Skeletal muscle tissue (tissue), 4 donors: ENCODE data around the gene WNT1. TPM values are rescaled to one million over a fixed set of nuclear protein-coding genes. Genes with fewer than 3 reads are reported as not detected.
A peak's percentile ranks its signal among the peaks of the same experiment; 100 is the strongest.

ENCODE experiments used
- H3K27ac ChIP-seq: one replicate; pipeline ENCODE4 v1.7.0; 2013; ENCODE audit warnings: mild to moderate bottlenecking, low read depth, low read length, inconsistent platforms
- H3K27me3 ChIP-seq, 3 donors: one replicate each; pipeline ENCODE4 v1.7.0; 2013; ENCODE audit warnings: low read length in 3 of 3; ENCODE audit not compliant: control insufficient read depth in 3 of 3, insufficient read depth in 3 of 3
- H3K36me3 ChIP-seq, 3 donors: one replicate each; pipeline ENCODE4 v1.7.0; 2013; ENCODE audit warnings: low read length in 3 of 3; ENCODE audit not compliant: control insufficient read depth in 3 of 3, insufficient read depth in 3 of 3
- H3K4me1 ChIP-seq, 3 donors: one replicate each; pipeline ENCODE4 v1.7.0; 2013; ENCODE audit warnings: low read length in 3 of 3, mild to moderate bottlenecking in 3 of 3; ENCODE audit not compliant: control insufficient read depth in 3 of 3, insufficient read depth in 3 of 3
- H3K4me3 ChIP-seq, 3 donors: one replicate each; pipeline ENCODE4 v1.7.0; 2013; ENCODE audit warnings: low read length in 3 of 3
- H3K9ac ChIP-seq, 3 donors: one replicate each; pipeline ENCODE4 v1.7.0; 2013; ENCODE audit warnings: low read length in 3 of 3, mild to moderate bottlenecking in 3 of 3, moderate library complexity in 2 of 3, low read depth in 1 of 3
- H3K9me3 ChIP-seq, 3 donors: one replicate each; pipeline ENCODE4 v1.7.0; 2013; ENCODE audit warnings: low read length in 3 of 3; ENCODE audit not compliant: control insufficient read depth in 3 of 3
- total RNA-seq: library from RNA; depleted of rRNA; stranded (reverse); fragments of >200 nt; gene quantifications from one replicate; pipeline ENCODE4 v1.2.3, GENCODE V29; 2014
- donor health status: Osteomylitis.

WNT1 gene
- total RNA-seq, 1 donor from 2014 or later: not detected

DNA sequence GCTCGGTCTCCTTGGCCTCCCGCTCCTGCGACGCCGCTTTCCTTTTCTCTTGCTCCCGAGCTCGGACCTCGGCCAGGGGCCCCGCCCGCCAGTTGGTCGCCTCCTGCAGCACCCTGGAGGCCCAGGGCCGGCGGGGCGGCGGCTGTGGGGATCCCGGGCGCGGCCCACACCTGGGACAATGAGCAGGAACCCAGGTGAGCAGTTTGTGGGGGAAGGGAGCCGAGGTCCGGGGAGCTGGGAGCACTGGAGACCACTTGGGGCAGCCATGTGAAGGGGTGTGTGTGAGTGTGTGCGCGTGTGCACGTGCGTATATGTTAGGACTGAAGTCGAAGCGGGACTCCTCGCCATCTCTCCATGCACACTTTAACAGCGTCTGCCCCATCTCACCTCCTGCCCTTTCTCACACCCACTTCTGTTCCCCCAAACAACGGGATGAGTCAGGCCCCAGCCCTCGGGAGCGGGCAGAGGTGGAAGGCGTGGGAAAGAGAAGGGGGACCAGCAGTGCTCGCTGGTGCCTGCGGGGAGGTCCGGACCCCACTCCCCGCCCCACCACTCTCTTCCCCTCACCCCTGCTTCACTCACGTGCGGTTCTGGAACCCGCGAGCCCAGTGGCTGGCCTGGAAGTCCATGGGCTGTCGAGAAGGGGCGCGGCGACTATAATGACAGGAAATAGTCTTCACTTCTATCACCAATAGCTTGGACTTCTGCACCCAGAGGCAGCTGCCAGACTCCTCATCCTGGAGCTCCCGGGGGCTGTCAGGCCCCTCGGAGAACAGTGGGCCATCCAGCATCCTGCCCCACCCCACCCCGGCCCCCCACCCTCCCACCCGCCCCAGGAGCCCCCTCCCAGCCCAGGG lies 20.6 kb downstream of the WNT1 start:
- Histone ChIP-seq H3K36me3 (peaks cover 25 to 28% (median 27%) of the 10 kb centered on the region in 3 donors), H3K27me3 (peaks cover 12 to 36% (median 22%) of the 10 kb centered on the region in 3 donors), H3K27ac (no peak overlapping the region), H3K9me3 (no peaks in the 10 kb centered on the region), H3K4me1 (peaks cover 27 to 51% (median 47%) of the 10 kb centered on the region in 3 donors), H3K9ac (peak overlapping the region in 2 of 3 donors; percentile 36 to 69), H3K4me3 (peak overlapping the region; percentile 64 to 76 (median 67))

GRCh38 chr12:48999371-49000131 lies 21.4 kb downstream of the WNT1 start, which contains the start of gene DDN:
Gene DDN, minus strand, starts transcription at chr12:48999375. Its CDS starts 88 bp downstream, at chr12:48999287.
- Histone ChIP-seq H3K9me3 (no peaks in the 10 kb centered on the region), H3K27me3 (peaks cover 12 to 36% (median 19%) of the 10 kb centered on the region in 3 donors), H3K4me1 (peaks cover 27 to 51% (median 47%) of the 10 kb centered on the region in 3 donors), H3K9ac (peak within 1 kb of the TSS; percentile 40 to 81 (median 64)), H3K36me3 (peaks cover 30 to 36% (median 32%) of the 10 kb centered on the region in 3 donors), H3K4me3 (peak within 1 kb of the TSS; percentile 64 to 76 (median 67)), H3K27ac (peak within 1 kb of the TSS; percentile 75)

- H3K36me3 ChIP-seq: peaks cover 38 to 44% (median 39%) of the 10 kb centered on the region in 3 donors
- peak overlapping the region; percentile 40 to 81 (median 64) for H3K9ac ChIP-seq
- no peaks in the 10 kb centered on the region for H3K9me3 ChIP-seq
- H3K4me1 ChIP-seq: peaks cover 27 to 46% (median 42%) of the 10 kb centered on the region in 3 donors
- peaks cover 8 to 31% (median 14%) of the 10 kb centered on the region in 3 donors for H3K27me3 ChIP-seq
- no peak overlapping the region for H3K27ac ChIP-seq
- peak overlapping the region; percentile 29 to 62 (median 59) for H3K4me3 ChIP-seq
Measured at GRCh38 chr12:49000346-49000745, 22.2 kb downstream of the WNT1 start.

GRCh38 chr12:49008943-49009342 lies 30.8 kb downstream of the WNT1 start:
- Histone ChIP-seq H3K4me3 (no peak overlapping the region), H3K27me3 (no peaks in the 10 kb centered on the region), H3K4me1 (peaks cover 0 to 16% (median 13%) of the 10 kb centered on the region in 3 donors), H3K9ac (no peak overlapping the region), H3K9me3 (no peaks in the 10 kb centered on the region), H3K27ac (no peak overlapping the region), H3K36me3 (peaks cover 28 to 41% (median 33%) of the 10 kb centered on the region in 3 donors)

GRCh38 chr12:49010092-49010668 lies 32.1 kb downstream of the WNT1 start:
- no peaks in the 10 kb centered on the region for H3K9me3 ChIP-seq
- no peak overlapping the region for H3K4me3 ChIP-seq
- peaks cover 16 to 30% (median 24%) of the 10 kb centered on the region in 3 donors for H3K36me3 ChIP-seq
- no peaks in the 10 kb centered on the region for H3K27me3 ChIP-seq
- H3K27ac ChIP-seq: no peak overlapping the region
- peak overlapping the region in 1 of 3 donors; percentile 41 for H3K9ac ChIP-seq
- peaks cover 0 to 28% (median 17%) of the 10 kb centered on the region in 3 donors for H3K4me1 ChIP-seq

DNA sequence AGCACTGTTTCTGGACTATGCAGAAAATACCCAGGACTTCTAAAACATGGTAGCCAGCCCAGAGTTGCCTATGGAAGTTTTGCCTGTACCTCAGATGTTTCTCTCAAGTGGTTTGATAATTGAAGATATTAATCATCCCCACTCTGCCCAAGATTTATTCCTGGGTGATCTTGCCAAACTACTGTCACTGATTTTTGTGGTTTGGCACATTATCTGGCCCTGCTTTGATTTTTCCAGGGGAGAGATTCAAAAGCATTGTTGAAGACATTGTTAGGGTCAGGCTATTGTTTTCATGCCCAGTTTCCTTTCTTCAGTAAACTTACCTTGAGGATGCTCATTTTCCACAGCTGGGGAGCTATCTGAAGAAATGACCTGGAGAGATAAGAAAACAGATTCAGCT lies 34.6 kb downstream of the WNT1 start:
- Histone ChIP-seq H3K27ac (peak overlapping the region; percentile 36), H3K4me3 (no peak overlapping the region), H3K36me3 (peaks cover 15 to 21% (median 16%) of the 10 kb centered on the region in 3 donors), H3K9me3 (no peaks in the 10 kb centered on the region), H3K4me1 (peaks cover 11 to 52% (median 34%) of the 10 kb centered on the region in 3 donors), H3K9ac (no peak overlapping the region), H3K27me3 (no peaks in the 10 kb centered on the region)

DNA sequence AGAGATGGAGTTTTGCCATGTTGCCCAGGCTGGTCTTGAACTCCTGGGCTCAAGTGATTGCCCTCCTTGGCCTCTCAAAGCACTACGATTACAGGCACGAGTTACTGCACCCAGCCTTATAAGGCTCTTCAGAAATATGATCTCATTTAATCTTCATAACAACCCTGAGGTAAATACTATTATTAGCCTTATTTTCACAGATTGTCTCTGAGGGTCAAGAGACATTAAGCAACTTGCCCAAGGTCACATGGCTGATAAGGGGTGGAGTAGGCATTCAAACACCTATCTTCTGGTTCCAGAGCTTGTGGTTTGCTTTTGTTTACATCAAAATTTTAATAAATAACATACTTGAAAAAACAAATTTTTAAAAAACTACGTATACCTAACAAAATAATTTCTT lies 35.3 kb downstream of the WNT1 start:
- no peak overlapping the region for H3K9ac ChIP-seq
- H3K4me3 ChIP-seq: no peak overlapping the region
- peaks cover 13 to 21% (median 14%) of the 10 kb centered on the region in 3 donors for H3K36me3 ChIP-seq
- H3K4me1 ChIP-seq: peaks cover 15 to 59% (median 37%) of the 10 kb centered on the region in 3 donors
- H3K27ac ChIP-seq: peak overlapping the region; percentile 43
- no peaks in the 10 kb centered on the region for H3K27me3 ChIP-seq
- no peaks in the 10 kb centered on the region for H3K9me3 ChIP-seq

- peak overlapping the region; percentile 43 for H3K27ac ChIP-seq
- H3K36me3 ChIP-seq: peaks cover 12 to 21% (median 14%) of the 10 kb centered on the region in 3 donors
- H3K9ac ChIP-seq: peak overlapping the region in 1 of 3 donors; percentile 7
- H3K4me1 ChIP-seq: peaks cover 16 to 64% (median 41%) of the 10 kb centered on the region in 3 donors
- H3K4me3 ChIP-seq: no peak overlapping the region
- H3K9me3 ChIP-seq: no peaks in the 10 kb centered on the region
- H3K27me3 ChIP-seq: no peaks in the 10 kb centered on the region
Measured at GRCh38 chr12:49014547-49014946, 36.4 kb downstream of the WNT1 start.

- peak overlapping the region; percentile 43 for H3K27ac ChIP-seq
- H3K4me1 ChIP-seq: peaks cover 17 to 65% (median 41%) of the 10 kb centered on the region in 3 donors
Measured at GRCh38 chr12:49015196-49015595, 37.1 kb downstream of the WNT1 start.

More at GRCh38 chr12:49015196-49015595, 37.1 kb downstream of the WNT1 start:
- Histone ChIP-seq H3K4me3 (no peak overlapping the region), H3K9me3 (no peaks in the 10 kb centered on the region), H3K36me3 (peaks cover 9 to 21% (median 12%) of the 10 kb centered on the region in 3 donors), H3K27me3 (no peaks in the 10 kb centered on the region), H3K9ac (peak overlapping the region in 1 of 3 donors; percentile 7)
